A673 (cell line): Measurements from ENCODE around the gene DIDO1.

Source experiments
- CTCF ChIP-seq: fragments of 300-800, 200-600 bp; sonication (generic); conservative IDR thresholded peaks from 2 replicates; pipeline ENCODE4 v1.5.1; 2017; ENCODE audit warnings: low read depth, mild to moderate bottlenecking, antibody characterized with exemption, low read length, moderate library complexity, mixed read lengths
- EZH2 ChIP-seq: fragments of 200-600 bp; sonication (generic); IDR thresholded peaks from 2 replicates; pipeline ENCODE4 v1.6.1; 2017; ENCODE audit warnings: borderline replicate concordance, low read depth, mild to moderate bottlenecking, mixed read lengths, antibody characterized with exemption, low read length; ENCODE audit not compliant: poor library complexity, severe bottlenecking

GRCh38 chr20:62854121-62854520 is 72.2 kb downstream of the DIDO1 start:
- TF ChIP-seq CTCF (no peak), EZH2 (no peak)
